BJ (cell line): Measurements from ENCODE around the gene KAT6B. TPM values are rescaled to one million over a fixed set of nuclear protein-coding genes. Genes with fewer than 3 reads are reported as not detected.

Experiments used
- CTCF ChIA-PET: fragments of 350-600 bp; formaldehyde crosslinking; extraction: SDS; loops from one replicate; lab custom pipeline; 2021; ENCODE audit warnings: antibody characterized with exemption, inconsistent platforms; lab: Yijun Ruan, JAX
- POLR2A ChIA-PET: fragments of 300-600 bp; sonication (Branson Sonifier 250); formaldehyde crosslinking; extraction: SDS; loops from one replicate; lab custom pipeline; 2021; ENCODE audit warnings: antibody characterized with exemption; lab: Charles Lee
- DNase-seq: peaks from one replicate; pipeline ENCODE4 v3.0.0-alpha.2; 2011; ENCODE audit warnings: low read depth
- H3K27me3 ChIP-seq: 2 replicates; pipeline ENCODE4 v1.6.0; 2011; ENCODE audit warnings: low read length; ENCODE audit not compliant: control insufficient read depth, insufficient read depth
- H3K36me3 ChIP-seq: 2 replicates; pipeline ENCODE4 v1.5.1; 2011; ENCODE audit warnings: low read length; ENCODE audit not compliant: control insufficient read depth, insufficient read depth
- H3K4me3 ChIP-seq: 2 replicates; pipeline ENCODE4 v1.5.1; 2011; ENCODE audit warnings: low read depth, mild to moderate bottlenecking, control low read depth, low read length
- polyA plus RNA-seq: library from polyadenylated mRNA; depleted of rRNA; stranded (reverse); fragments of >200 nt; gene quantifications from 2 replicates; pipeline ENCODE4 v1.2.3, GENCODE V29; 2011
- TF ChIP-seq, protein P1 (sequence below): IDR thresholded peaks from 2 replicates; pipeline ENCODE4 v1.5.1; 2011; ENCODE audit warnings: low read depth, mild to moderate bottlenecking, control low read depth, inconsistent platforms, low read length, moderate library complexity; ENCODE audit not compliant: insufficient read depth

KAT6B gene
- polyA plus RNA-seq, 1 experiment: 5.1 TPM

- CTCF ChIA-PET: no interaction called here
- POLR2A ChIA-PET: no interaction called here
- no peak for DNase-seq
These were observed 99.3 kb downstream of the KAT6B start for GRCh38 chr10:74925708-74926107.

GRCh38 chr10:74926791-74927585 lies 100.6 kb downstream of the KAT6B start:
- no peaks in the 10 kb centered on the region for H3K36me3 ChIP-seq
- TF ChIP-seq, protein P1, sequence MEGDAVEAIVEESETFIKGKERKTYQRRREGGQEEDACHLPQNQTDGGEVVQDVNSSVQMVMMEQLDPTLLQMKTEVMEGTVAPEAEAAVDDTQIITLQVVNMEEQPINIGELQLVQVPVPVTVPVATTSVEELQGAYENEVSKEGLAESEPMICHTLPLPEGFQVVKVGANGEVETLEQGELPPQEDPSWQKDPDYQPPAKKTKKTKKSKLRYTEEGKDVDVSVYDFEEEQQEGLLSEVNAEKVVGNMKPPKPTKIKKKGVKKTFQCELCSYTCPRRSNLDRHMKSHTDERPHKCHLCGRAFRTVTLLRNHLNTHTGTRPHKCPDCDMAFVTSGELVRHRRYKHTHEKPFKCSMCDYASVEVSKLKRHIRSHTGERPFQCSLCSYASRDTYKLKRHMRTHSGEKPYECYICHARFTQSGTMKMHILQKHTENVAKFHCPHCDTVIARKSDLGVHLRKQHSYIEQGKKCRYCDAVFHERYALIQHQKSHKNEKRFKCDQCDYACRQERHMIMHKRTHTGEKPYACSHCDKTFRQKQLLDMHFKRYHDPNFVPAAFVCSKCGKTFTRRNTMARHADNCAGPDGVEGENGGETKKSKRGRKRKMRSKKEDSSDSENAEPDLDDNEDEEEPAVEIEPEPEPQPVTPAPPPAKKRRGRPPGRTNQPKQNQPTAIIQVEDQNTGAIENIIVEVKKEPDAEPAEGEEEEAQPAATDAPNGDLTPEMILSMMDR: no peak
- no peak for DNase-seq
- no peak overlapping the region for H3K4me3 ChIP-seq
- POLR2A ChIA-PET: no interaction called here
- no peaks in the 10 kb centered on the region for H3K27me3 ChIP-seq
- CTCF ChIA-PET: no interaction called here

More at GRCh38 chr10:74925708-74926107, 99.3 kb downstream of the KAT6B start:
- TF ChIP-seq, protein P1: no peak
- H3K4me3 ChIP-seq: no peak overlapping the region
- no peaks in the 10 kb centered on the region for H3K27me3 ChIP-seq
- H3K36me3 ChIP-seq: no peaks in the 10 kb centered on the region

DNA sequence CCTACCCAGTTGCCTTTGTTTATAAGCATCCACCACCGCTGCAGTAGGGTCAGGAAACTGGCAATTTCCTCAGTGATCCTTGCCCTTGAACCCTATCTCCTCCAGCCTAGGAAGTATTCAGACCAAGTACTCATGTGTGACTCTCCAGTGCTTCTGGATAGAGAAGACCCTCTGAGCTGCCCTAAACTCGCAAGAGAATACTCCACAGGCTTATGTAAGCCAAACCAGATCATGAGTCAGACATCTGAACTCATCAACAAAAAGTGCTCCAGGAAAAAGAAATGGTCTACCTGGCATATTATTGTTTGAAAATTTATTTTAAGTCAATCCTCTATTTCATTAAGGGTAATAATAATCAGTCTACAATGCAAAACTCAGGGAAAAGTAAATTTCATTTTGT lies 101.3 kb downstream of the KAT6B start:
- H3K4me3 ChIP-seq: no peak overlapping the region
- H3K27me3 ChIP-seq: no peaks in the 10 kb centered on the region
- TF ChIP-seq, protein P1: no peak
- DNase-seq: no peak
- POLR2A ChIA-PET: no interaction called here
- no peaks in the 10 kb centered on the region for H3K36me3 ChIP-seq
- CTCF ChIA-PET: interaction anchor here (1.4 kb wide), 1 partner anchor 14 kb away, joined by 3 read pairs; no protein-coding TSS in a partner anchor

DNA sequence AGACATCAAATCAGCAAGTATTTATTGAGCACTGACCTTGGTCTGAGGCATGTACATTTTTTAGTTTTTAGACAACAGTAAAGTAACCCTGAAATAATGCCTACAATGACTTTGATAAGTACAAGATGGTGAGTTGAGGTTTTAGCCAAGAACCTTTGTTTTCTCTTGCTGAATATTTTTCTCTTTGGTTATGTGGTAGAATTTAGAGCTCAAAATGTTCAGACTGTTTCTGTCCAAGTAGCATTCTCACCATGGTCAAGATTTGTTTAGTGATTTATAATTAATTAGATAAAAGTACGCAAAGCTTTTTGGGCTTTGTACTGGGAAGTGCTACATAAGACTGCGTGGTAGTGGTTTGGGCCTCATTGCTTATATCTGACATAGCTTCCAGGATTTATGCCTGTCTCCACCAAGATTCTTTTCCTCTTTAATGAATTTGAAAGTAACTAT lies 102.4 kb downstream of the KAT6B start:
- ChIA-PET POLR2A (no interaction called here), CTCF (interaction anchor here (0.9 to 1.4 kb wide), 2 partner anchors 9 to 15 kb away, joined by 3 read pairs; no protein-coding TSS in a partner anchor)
- H3K36me3 ChIP-seq: no peaks in the 10 kb centered on the region
- peak; percentile 63 for DNase-seq
- no peak overlapping the region for H3K4me3 ChIP-seq
- TF ChIP-seq, protein P1: no peak
- H3K27me3 ChIP-seq: no peaks in the 10 kb centered on the region

DNA sequence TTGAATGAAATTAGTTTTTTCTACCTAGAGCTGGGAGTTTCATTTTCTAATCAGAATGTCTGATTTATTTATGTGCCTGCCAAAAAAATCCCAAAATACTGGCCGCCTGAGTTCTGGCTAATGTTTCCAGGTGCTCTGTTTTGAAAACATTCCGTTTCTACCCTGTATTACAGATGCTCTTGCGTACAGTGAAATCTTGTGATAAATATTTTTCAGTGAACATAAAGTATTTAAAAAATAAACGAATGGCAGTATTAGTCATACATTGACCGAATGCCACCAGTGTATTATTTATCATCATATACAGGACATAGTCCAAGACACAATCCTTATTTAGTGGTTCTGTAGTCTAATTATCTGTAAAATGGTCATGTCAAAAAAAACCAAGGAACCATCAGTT lies 102.8 kb downstream of the KAT6B start:
- H3K36me3 ChIP-seq: no peaks in the 10 kb centered on the region
- ChIA-PET CTCF (interaction anchor here (1.4 kb wide), 1 partner anchor 16 kb away, joined by 3 read pairs; no protein-coding TSS in a partner anchor), POLR2A (no interaction called here)
- TF ChIP-seq, protein P1: no peak
- no peaks in the 10 kb centered on the region for H3K27me3 ChIP-seq
- DNase-seq: no peak
- H3K4me3 ChIP-seq: no peak overlapping the region
